Measurements from ENCODE around the gene PARD6A.

DNA sequence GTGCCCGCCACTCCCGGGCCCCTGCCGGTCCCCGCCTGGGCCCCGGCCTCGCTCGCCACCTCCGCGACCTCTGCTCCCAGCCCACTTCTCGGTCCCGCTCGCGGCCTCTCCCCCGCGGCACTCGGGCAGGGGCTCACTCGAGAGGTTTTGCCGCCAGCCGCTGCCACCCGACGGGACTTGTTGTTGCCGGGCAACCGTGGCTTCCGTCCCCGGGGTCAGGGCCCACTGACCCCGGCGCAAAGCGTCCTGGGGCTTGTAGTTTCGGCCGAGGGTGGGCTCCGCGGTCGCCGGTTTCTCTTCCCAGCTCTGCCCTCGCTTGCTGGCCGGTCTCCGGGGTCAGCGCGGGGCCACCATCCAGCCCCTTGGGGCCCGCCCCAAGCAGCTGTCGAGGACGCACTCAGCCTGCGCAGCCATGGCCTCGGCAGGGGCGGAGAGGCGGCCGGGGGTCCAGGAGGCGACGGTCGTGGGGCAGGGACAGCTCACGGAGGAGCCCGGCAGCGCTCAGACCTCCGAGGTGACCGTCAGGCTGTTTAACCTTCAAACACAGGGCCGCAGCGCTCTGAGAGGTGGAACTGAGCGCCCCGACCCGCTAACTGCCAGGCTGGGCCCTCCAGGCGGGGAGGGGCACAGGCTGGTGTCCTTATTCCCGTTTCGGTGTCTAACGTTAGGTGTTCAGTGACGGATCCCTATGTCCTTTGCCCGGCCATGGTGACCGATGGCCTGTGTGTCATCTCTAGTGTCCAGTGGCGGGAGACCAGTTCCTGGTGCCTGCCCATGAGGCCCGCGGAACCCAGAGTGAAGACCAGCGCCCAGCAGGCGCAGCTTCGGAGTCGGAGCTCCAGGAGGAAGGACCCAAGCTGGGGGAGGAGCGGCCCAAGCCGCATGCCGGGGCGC, 6.0 kb downstream of the PARD6A start, which contains the start of the genes C16orf86 and ENKD1:
- TF ChIP-seq, protein P1, sequence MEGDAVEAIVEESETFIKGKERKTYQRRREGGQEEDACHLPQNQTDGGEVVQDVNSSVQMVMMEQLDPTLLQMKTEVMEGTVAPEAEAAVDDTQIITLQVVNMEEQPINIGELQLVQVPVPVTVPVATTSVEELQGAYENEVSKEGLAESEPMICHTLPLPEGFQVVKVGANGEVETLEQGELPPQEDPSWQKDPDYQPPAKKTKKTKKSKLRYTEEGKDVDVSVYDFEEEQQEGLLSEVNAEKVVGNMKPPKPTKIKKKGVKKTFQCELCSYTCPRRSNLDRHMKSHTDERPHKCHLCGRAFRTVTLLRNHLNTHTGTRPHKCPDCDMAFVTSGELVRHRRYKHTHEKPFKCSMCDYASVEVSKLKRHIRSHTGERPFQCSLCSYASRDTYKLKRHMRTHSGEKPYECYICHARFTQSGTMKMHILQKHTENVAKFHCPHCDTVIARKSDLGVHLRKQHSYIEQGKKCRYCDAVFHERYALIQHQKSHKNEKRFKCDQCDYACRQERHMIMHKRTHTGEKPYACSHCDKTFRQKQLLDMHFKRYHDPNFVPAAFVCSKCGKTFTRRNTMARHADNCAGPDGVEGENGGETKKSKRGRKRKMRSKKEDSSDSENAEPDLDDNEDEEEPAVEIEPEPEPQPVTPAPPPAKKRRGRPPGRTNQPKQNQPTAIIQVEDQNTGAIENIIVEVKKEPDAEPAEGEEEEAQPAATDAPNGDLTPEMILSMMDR (conservative IDR thresholded peaks at IDR 0.05; ENCODE audit: low read length), result no peak
- no peak for TF ChIP-seq EZH2phosphoT487 (IDR thresholded peaks at IDR 0.05; ENCODE audit: borderline replicate concordance)

Data from Loucy (cell line).